ENCODE measurements around the gene MLLT3.
"Not testable (repeated sequence)": the region's sequence is repeated elsewhere in the genome, so short reads cannot be mapped to it uniquely, and the experiment has no call there.

MLLT3 gene

GRCh38 chr9:20593537-20593936 lies 28.8 kb downstream of the MLLT3 start:
- no peak for DNase-seq

GRCh38 chr9:20593105-20593504 lies 29.2 kb downstream of the MLLT3 start:
- no peak for DNase-seq

- DNase-seq, result no peak
Observed at GRCh38 chr9:20592673-20593072, 29.6 kb downstream of the MLLT3 start.

GRCh38 chr9:20591223-20591622 lies 31.1 kb downstream of the MLLT3 start:
- DNase-seq, result no peak

- DNase-seq, result no peak
Observed at GRCh38 chr9:20584968-20585643, 37.2 kb downstream of the MLLT3 start.

- not testable (repeated sequence) for DNase-seq
Observed at GRCh38 chr9:20583088-20583487, 39.2 kb downstream of the MLLT3 start.

- DNase-seq, result no peak
Observed at GRCh38 chr9:20582150-20582549, 40.1 kb downstream of the MLLT3 start.

- DNase-seq, result no peak
Observed at GRCh38 chr9:20580673-20581072, 41.6 kb downstream of the MLLT3 start.

GRCh38 chr9:20579524-20580314 lies 42.6 kb downstream of the MLLT3 start:
- no peak for DNase-seq

GRCh38 chr9:20573023-20573422 lies 49.3 kb downstream of the MLLT3 start:
- DNase-seq, result no peak

- no peak for DNase-seq
Observed at GRCh38 chr9:20570756-20571155, 51.5 kb downstream of the MLLT3 start.

GRCh38 chr9:20570087-20570486 lies 52.2 kb downstream of the MLLT3 start:
- no peak for DNase-seq

GRCh38 chr9:20569525-20569924 lies 52.8 kb downstream of the MLLT3 start:
- no peak for DNase-seq

GRCh38 chr9:20568400-20568799 lies 53.9 kb downstream of the MLLT3 start:
- no peak for DNase-seq

- DNase-seq, result no peak
Observed at GRCh38 chr9:20566401-20566800, 55.9 kb downstream of the MLLT3 start.

GRCh38 chr9:20564650-20565049 lies 57.6 kb downstream of the MLLT3 start:
- no peak for DNase-seq

GRCh38 chr9:20563917-20564316 lies 58.4 kb downstream of the MLLT3 start:
- DNase-seq, result no peak

GRCh38 chr9:20562051-20562450 lies 60.2 kb downstream of the MLLT3 start:
- DNase-seq, result no peak

- no peak for DNase-seq
Observed at GRCh38 chr9:20561531-20561930, 60.8 kb downstream of the MLLT3 start.

- no peak for DNase-seq
Observed at GRCh38 chr9:20559231-20559890, 62.9 kb downstream of the MLLT3 start.

- DNase-seq, result no peak
Observed at GRCh38 chr9:20558566-20559016, 63.7 kb downstream of the MLLT3 start.

- no peak for DNase-seq
Observed at GRCh38 chr9:20557890-20558565, 64.3 kb downstream of the MLLT3 start.

GRCh38 chr9:20557285-20557684 lies 65.0 kb downstream of the MLLT3 start:
- DNase-seq, result no peak
